Measurements from ENCODE around the gene WT1.

WT1 gene

GRCh38 chr11:32420937-32421901 lies 14.1 kb downstream of the WT1 start:
- no peak overlapping the region for H3K4me3 Mint-ChIP-seq
- no peaks in the 10 kb centered on the region for H3K9me3 Mint-ChIP-seq
- peaks cover 28% of the 10 kb centered on the region for H3K27me3 Mint-ChIP-seq
- no peaks in the 10 kb centered on the region for H3K36me3 Mint-ChIP-seq (ENCODE audit: low read depth)
- ATAC-seq (peak; percentile 76), DNase-seq (peak; percentile 23)
- H3K27ac Mint-ChIP-seq = no peak overlapping the region
- peaks cover 16% of the 10 kb centered on the region for H3K4me1 Mint-ChIP-seq

GRCh38 chr11:32420139-32420538 lies 15.2 kb downstream of the WT1 start:
- ATAC-seq = no peak

GRCh38 chr11:32418836-32419235 lies 16.5 kb downstream of the WT1 start:
- peaks cover 16% of the 10 kb centered on the region for H3K4me1 Mint-ChIP-seq
- no peaks in the 10 kb centered on the region for H3K36me3 Mint-ChIP-seq (ENCODE audit: low read depth)
- no peak for DNase-seq
- H3K9me3 Mint-ChIP-seq = no peaks in the 10 kb centered on the region
- H3K27me3 Mint-ChIP-seq = peaks cover 11% of the 10 kb centered on the region
- no peak overlapping the region for H3K27ac Mint-ChIP-seq
- no peak for ATAC-seq
- no peak overlapping the region for H3K4me3 Mint-ChIP-seq

More at GRCh38 chr11:32420139-32420538, 15.2 kb downstream of the WT1 start:
- Mint-ChIP-seq H3K9me3 (no peaks in the 10 kb centered on the region), H3K4me3 (no peak overlapping the region), H3K27ac (no peak overlapping the region), H3K4me1 (peaks cover 16% of the 10 kb centered on the region), H3K27me3 (peaks cover 19% of the 10 kb centered on the region), H3K36me3 (ENCODE audit: low read depth) (no peaks in the 10 kb centered on the region)
- no peak for DNase-seq

GRCh38 chr11:32417806-32418205 lies 17.5 kb downstream of the WT1 start:
- ATAC-seq (no peak), DNase-seq (no peak)
- H3K4me3 Mint-ChIP-seq = no peak overlapping the region
- H3K27ac Mint-ChIP-seq = no peak overlapping the region
- peaks cover 5% of the 10 kb centered on the region for H3K27me3 Mint-ChIP-seq
- peaks cover 16% of the 10 kb centered on the region for H3K4me1 Mint-ChIP-seq
- H3K36me3 Mint-ChIP-seq (ENCODE audit: low read depth) = no peaks in the 10 kb centered on the region
- no peaks in the 10 kb centered on the region for H3K9me3 Mint-ChIP-seq

GRCh38 chr11:32416301-32416700 lies 19.0 kb downstream of the WT1 start:
- Mint-ChIP-seq H3K4me1 (peaks cover 7% of the 10 kb centered on the region), H3K4me3 (no peak overlapping the region), H3K27me3 (peaks cover 5% of the 10 kb centered on the region), H3K27ac (no peak overlapping the region), H3K36me3 (ENCODE audit: low read depth) (no peaks in the 10 kb centered on the region), H3K9me3 (no peaks in the 10 kb centered on the region)
- DNase-seq (no peak), ATAC-seq (no peak)

- Mint-ChIP-seq H3K27ac (no peak overlapping the region), H3K4me1 (no peaks in the 10 kb centered on the region), H3K4me3 (no peak overlapping the region), H3K27me3 (peaks cover 5% of the 10 kb centered on the region), H3K9me3 (no peaks in the 10 kb centered on the region), H3K36me3 (ENCODE audit: low read depth) (no peaks in the 10 kb centered on the region)
- ATAC-seq (no peak), DNase-seq (no peak)
Measured at GRCh38 chr11:32414925-32415324, 20.4 kb downstream of the WT1 start.

- no peaks in the 10 kb centered on the region for H3K9me3 Mint-ChIP-seq
Measured at GRCh38 chr11:32411942-32412615, 23.3 kb downstream of the WT1 start.

GRCh38 chr11:32405592-32405991 lies 29.7 kb downstream of the WT1 start:
- no peaks in the 10 kb centered on the region for H3K4me1 Mint-ChIP-seq
- no peak overlapping the region for H3K27ac Mint-ChIP-seq
- DNase-seq = no peak
- H3K27me3 Mint-ChIP-seq = peaks cover 6% of the 10 kb centered on the region
- peaks cover 6% of the 10 kb centered on the region for H3K9me3 Mint-ChIP-seq
- H3K36me3 Mint-ChIP-seq (ENCODE audit: low read depth) = no peaks in the 10 kb centered on the region
- ATAC-seq = no peak
- no peak overlapping the region for H3K4me3 Mint-ChIP-seq

More at GRCh38 chr11:32411942-32412615, 23.3 kb downstream of the WT1 start:
- Mint-ChIP-seq H3K4me3 (no peak overlapping the region), H3K27ac (no peak overlapping the region), H3K4me1 (no peaks in the 10 kb centered on the region), H3K27me3 (peaks cover 5% of the 10 kb centered on the region), H3K36me3 (ENCODE audit: low read depth) (no peaks in the 10 kb centered on the region)
- DNase-seq = no peak
- ATAC-seq = no peak

- Mint-ChIP-seq H3K4me3 (no peak overlapping the region), H3K27me3 (peaks cover 8% of the 10 kb centered on the region)
- no peak for DNase-seq
Measured at GRCh38 chr11:32402836-32403235, 32.5 kb downstream of the WT1 start.

GRCh38 chr11:32400670-32401369 lies 34.5 kb downstream of the WT1 start:
- Mint-ChIP-seq H3K9me3 (peaks cover 6% of the 10 kb centered on the region), H3K4me3 (no peak overlapping the region), H3K4me1 (no peaks in the 10 kb centered on the region), H3K36me3 (ENCODE audit: low read depth) (no peaks in the 10 kb centered on the region), H3K27ac (no peak overlapping the region), H3K27me3 (peaks cover 8% of the 10 kb centered on the region)
- DNase-seq (no peak), ATAC-seq (no peak)

More at GRCh38 chr11:32402836-32403235, 32.5 kb downstream of the WT1 start:
- Mint-ChIP-seq H3K27ac (no peak overlapping the region), H3K9me3 (peaks cover 6% of the 10 kb centered on the region), H3K4me1 (no peaks in the 10 kb centered on the region), H3K36me3 (ENCODE audit: low read depth) (no peaks in the 10 kb centered on the region)
- no peak for ATAC-seq

- peaks cover 8% of the 10 kb centered on the region for H3K27me3 Mint-ChIP-seq
- DNase-seq = no peak
- H3K27ac Mint-ChIP-seq = no peak overlapping the region
- H3K4me1 Mint-ChIP-seq = no peaks in the 10 kb centered on the region
- no peak for ATAC-seq
- no peaks in the 10 kb centered on the region for H3K36me3 Mint-ChIP-seq (ENCODE audit: low read depth)
- H3K4me3 Mint-ChIP-seq = no peak overlapping the region
- peaks cover 6% of the 10 kb centered on the region for H3K9me3 Mint-ChIP-seq
Measured at GRCh38 chr11:32400196-32400595, 35.1 kb downstream of the WT1 start.

GRCh38 chr11:32396991-32397390 lies 38.3 kb downstream of the WT1 start:
- Mint-ChIP-seq H3K4me3 (no peak overlapping the region), H3K27ac (no peak overlapping the region), H3K27me3 (peaks cover 7% of the 10 kb centered on the region), H3K36me3 (ENCODE audit: low read depth) (no peaks in the 10 kb centered on the region), H3K4me1 (no peaks in the 10 kb centered on the region), H3K9me3 (peaks cover 6% of the 10 kb centered on the region)
- ATAC-seq (no peak), DNase-seq (no peak)

- no peaks in the 10 kb centered on the region for H3K4me1 Mint-ChIP-seq
- DNase-seq (no peak), ATAC-seq (no peak)
- H3K27me3 Mint-ChIP-seq = peaks cover 7% of the 10 kb centered on the region
- peaks cover 6% of the 10 kb centered on the region for H3K9me3 Mint-ChIP-seq
- H3K4me3 Mint-ChIP-seq = no peak overlapping the region
- H3K36me3 Mint-ChIP-seq (ENCODE audit: low read depth) = no peaks in the 10 kb centered on the region
- H3K27ac Mint-ChIP-seq = no peak overlapping the region
Measured at GRCh38 chr11:32396331-32396730, 39.0 kb downstream of the WT1 start.

- peaks cover 5% of the 10 kb centered on the region for H3K27me3 Mint-ChIP-seq
- H3K27ac Mint-ChIP-seq = no peak overlapping the region
- no peaks in the 10 kb centered on the region for H3K9me3 Mint-ChIP-seq
- DNase-seq (no peak), ATAC-seq (no peak)
- no peak overlapping the region for H3K4me3 Mint-ChIP-seq
- H3K4me1 Mint-ChIP-seq = no peaks in the 10 kb centered on the region
- no peaks in the 10 kb centered on the region for H3K36me3 Mint-ChIP-seq (ENCODE audit: low read depth)
Measured at GRCh38 chr11:32395127-32395526, 40.2 kb downstream of the WT1 start.

All from activated naive CD8-positive, alpha-beta T cell treated with anti-CD3 and anti-CD28 coated beads, Interleukin-2, amount 50 U/mL, for 24 hours (primary cell).